ENCODE measurements around the gene FADS3. TPM values are rescaled to one million over a fixed set of nuclear protein-coding genes. Genes with fewer than 3 reads are reported as not detected.

Gene FADS3
- total and polyA plus RNA-seq, 2 of the 4 experiments (the other 2 are of a cell fraction) = 54.5 to 110 TPM

- TF ChIP-seq SMC3 (IDR thresholded peaks at IDR 0.05; ENCODE audit: low read depth, low read length) = no peak
- TF ChIP-seq POLR2A (IDR thresholded peaks at IDR 0.05; ENCODE audit: low read depth, low read length) = no peak
Observed at GRCh38 chr11:61826930-61827570, 64.3 kb downstream of the FADS3 start (continued).

Small RNA genes lying within 50 kb of the gene (microRNA-seq; reads per million reads assigned to microRNA genes)
- gene MIR6746 (ENCODE audit: insufficient read depth in 1 of 2, insufficient read length in 1 of 2, unreplicated experiment in 1 of 2) (0 to 2.6 reads per million in 2 experiments), gene RNU6-1243P (ENCODE audit: insufficient read depth, insufficient read length) (not detected)

Small RNA genes lying within 50 kb of the gene (small RNA-seq; reads per million reads assigned to genes)
- gene MIR6746 = 0 reads per million in 5 experiments
- gene RNU6-1243P = 0 to 0.08 (median 0) reads per million in 5 experiments

Other genes with a start within 250 kb of the FADS3 start
- gene DAGLA, start 211.2 kb downstream of the FADS3 start, total RNA-seq (2012; rRNA removed) = 0.83 and 0.90 TPM in 2 replicates
- gene DAGLA, start 211.2 kb downstream of the FADS3 start, polyA plus RNA-seq (2012; rRNA removed) = 3.8 and 4.6 TPM in 2 replicates
- gene MYRF, start 138.9 kb downstream of the FADS3 start, total RNA-seq (2012; rRNA removed) = 1.6 and 1.7 TPM in 2 replicates
- gene MYRF, start 138.9 kb downstream of the FADS3 start, polyA plus RNA-seq (2012; rRNA removed) = 10.6 and 10.7 TPM in 2 replicates
- gene TMEM258, start 98.9 kb downstream of the FADS3 start, total RNA-seq (2012; rRNA removed) = 70.0 and 107 TPM in 2 replicates
- 280 and 290 TPM in 2 replicates for gene TMEM258, start 98.9 kb downstream of the FADS3 start, polyA plus RNA-seq (2012; rRNA removed)
- 41.9 and 43.9 TPM in 2 replicates for gene FEN1, start 98.6 kb downstream of the FADS3 start, total RNA-seq (2012; rRNA removed)
- 21.3 and 23.0 TPM in 2 replicates for gene FEN1, start 98.6 kb downstream of the FADS3 start, polyA plus RNA-seq (2012; rRNA removed)
- 16.3 and 16.9 TPM in 2 replicates for gene FADS1, start 74.5 kb downstream of the FADS3 start, total RNA-seq (2012; rRNA removed)
- 17.6 and 18.4 TPM in 2 replicates for gene FADS1, start 74.5 kb downstream of the FADS3 start, polyA plus RNA-seq (2012; rRNA removed)
- 31.9 and 33.3 TPM in 2 replicates for gene FADS2, start 63.2 kb downstream of the FADS3 start, total RNA-seq (2012; rRNA removed)
- gene FADS2, start 63.2 kb downstream of the FADS3 start, polyA plus RNA-seq (2012; rRNA removed) = 88.4 and 98.4 TPM in 2 replicates
- 0.28 and 0.72 TPM in 2 replicates for gene RAB3IL1, start 26.0 kb upstream of the FADS3 start, total RNA-seq (2012; rRNA removed)
- gene RAB3IL1, start 26.0 kb upstream of the FADS3 start, polyA plus RNA-seq (2012; rRNA removed) = 1.9 TPM in 2 replicates
- 0.83 and 0.90 TPM in 2 replicates for gene BEST1, start 58.8 kb upstream of the FADS3 start, total RNA-seq (2012; rRNA removed)
- gene BEST1, start 58.8 kb upstream of the FADS3 start, polyA plus RNA-seq (2012; rRNA removed) = 1.2 and 1.4 TPM in 2 replicates
- 344 and 385 TPM in 2 replicates for gene FTH1, start 76.1 kb upstream of the FADS3 start, total RNA-seq (2012; rRNA removed)
- 2,453 and 2,516 TPM in 2 replicates for gene FTH1, start 76.1 kb upstream of the FADS3 start, polyA plus RNA-seq (2012; rRNA removed)
- 23.8 and 26.9 TPM in 2 replicates for gene INCENP, start 232.5 kb upstream of the FADS3 start, total RNA-seq (2012; rRNA removed)
- 17.7 and 18.6 TPM in 2 replicates for gene INCENP, start 232.5 kb upstream of the FADS3 start, polyA plus RNA-seq (2012; rRNA removed)